Left kidney (tissue), 2 donors: ENCODE data around the gene GPD1. TPM values are rescaled to one million over a fixed set of nuclear protein-coding genes. Genes with fewer than 3 reads are reported as not detected.
"Not testable (repeated sequence)": the region's sequence is repeated elsewhere in the genome, so short reads cannot be mapped to it uniquely, and the experiment has no call there.

Source experiments
- DNase-seq: peaks from one replicate; pipeline ENCODE4 v3.0.0-alpha.2; 2013
- polyA plus RNA-seq: library from polyadenylated mRNA; unstranded; fragments of 120-200 nt; gene quantifications from one replicate; pipeline ENCODE4 v1.2.1, GENCODE V29; 2013; ENCODE audit not compliant: insufficient read length

The GPD1 gene
- polyA plus RNA-seq, 1 donor: 68.6 TPM

DNA sequence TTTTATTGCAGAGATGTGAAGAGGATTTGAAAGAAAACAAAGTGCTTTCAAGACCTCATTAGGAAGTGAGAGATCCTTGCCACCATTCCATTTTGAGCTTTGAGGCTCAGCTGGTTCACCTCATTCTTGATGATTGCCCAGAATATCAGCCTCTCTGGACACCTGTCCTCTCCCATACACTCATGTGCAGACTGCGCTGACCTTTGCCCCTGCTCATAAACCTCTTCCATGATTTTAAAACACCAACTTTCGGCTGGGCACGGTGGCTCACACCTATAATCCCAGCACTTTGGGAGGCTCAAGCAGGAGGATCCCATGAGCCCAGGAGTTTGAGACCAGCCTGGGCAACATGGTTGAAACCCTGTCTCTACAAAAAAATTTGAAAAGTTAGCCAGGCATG is 17.1 kb downstream of the GPD1 start:
- DNase-seq: no peak

DNA sequence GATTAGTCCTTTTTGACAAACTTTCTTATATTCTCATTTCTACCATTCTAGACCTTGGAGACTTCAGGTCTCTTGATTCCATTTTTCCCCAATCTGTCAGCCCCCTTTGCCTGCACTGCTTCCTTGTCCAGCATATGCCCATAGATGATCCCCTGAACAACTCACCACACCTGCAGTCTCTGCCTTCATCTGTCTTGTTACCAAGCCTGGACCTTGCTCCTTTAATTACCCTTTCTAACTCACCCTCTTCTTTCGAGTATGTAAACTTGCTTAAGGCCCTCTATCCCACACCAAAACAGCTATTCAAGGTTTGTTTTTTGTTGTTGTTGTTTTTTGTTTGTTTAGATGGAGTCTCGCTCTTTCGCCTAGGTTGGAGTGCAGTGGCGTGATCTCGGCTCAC is 17.8 kb downstream of the GPD1 start:
- DNase-seq: no peak

DNA sequence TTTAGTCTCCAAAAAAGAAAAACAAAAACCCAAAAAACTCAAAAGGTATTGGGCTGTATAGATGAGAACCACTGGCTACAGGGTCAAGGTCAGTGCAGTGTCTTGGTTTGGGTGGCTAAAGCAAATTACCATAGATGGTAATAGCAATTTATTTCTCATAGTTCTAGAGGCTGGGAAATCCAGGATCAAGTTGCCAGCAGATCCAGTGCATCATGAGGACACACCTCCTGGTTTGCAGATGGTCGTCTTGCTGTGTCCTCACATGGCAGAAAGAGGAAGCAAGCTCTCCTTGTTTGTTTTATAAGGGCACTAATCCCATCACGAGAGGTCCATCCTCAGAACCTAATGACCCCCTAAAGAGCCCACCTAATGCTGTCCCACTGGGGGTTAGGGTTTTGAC is 19.4 kb downstream of the GPD1 start:
- DNase-seq: no peak

DNA sequence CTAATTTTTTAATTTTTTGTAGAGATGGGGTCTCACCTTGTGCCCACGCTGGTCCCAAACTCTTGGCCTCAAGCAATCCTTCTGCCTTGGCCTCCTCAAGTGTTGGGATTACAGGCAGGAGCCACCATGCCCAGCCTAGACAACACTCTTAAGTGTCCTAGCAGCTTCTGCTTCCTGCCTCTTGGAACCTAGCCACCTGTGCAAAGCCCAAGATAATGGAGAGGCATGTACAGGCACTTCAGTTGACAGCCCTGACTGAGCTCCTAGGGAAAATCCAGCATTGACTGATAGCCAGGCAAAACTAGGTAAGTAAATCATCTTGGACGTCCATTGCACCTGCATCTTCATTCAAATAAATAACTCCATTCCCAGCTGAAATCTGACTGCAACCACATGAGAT is 23.7 kb downstream of the GPD1 start:
- DNase-seq: no peak

DNA sequence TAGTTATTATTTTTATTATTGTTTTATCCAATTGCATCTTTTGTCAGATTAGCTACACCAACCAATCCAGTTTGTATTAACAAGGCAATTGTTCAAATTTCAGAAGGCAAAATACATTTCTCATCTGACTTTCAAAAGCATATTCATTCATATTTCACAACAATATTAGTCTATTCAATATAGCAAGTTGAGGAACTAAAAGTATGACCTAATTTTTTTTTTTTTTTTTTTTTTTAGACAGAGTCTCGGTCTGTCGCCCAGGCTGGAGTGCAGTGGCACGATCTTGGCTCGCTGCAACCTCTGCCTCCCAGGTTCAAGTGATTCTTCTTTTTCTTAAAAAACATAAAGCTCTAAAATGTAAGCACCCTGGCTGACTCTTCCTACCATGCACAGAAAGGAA is 25.5 kb downstream of the GPD1 start:
- no peak for DNase-seq

DNA sequence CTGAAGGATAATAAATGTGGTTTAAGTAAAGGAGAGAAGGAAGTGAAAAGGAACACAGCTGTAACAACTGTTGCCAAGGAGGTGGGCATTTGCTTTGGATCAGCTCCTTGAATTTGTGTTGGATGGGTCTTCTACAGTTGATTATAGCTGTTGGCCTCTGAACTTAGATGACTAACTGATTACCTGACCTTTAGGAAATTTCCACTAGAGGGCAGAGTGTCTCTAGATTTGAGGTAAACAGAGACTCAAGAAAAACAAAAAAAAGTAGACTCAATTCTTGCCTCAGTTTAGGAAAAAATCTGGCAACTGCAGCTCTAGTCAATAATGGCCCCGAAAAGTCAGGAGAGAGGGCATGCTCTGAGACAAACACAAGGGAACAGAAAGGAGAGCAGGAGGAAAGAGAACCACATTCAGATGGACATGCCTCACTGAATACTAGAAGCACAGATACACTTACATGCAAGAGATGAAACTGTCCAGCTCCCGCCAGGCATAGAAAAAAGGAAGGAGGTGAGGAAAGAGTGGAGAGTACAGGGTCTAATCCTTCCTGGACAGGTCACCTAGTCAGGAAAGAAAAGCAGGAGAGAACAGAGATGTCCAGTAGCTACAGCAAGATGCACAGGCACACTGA is 28.8 kb downstream of the GPD1 start:
- peak; percentile 40 for DNase-seq

DNA sequence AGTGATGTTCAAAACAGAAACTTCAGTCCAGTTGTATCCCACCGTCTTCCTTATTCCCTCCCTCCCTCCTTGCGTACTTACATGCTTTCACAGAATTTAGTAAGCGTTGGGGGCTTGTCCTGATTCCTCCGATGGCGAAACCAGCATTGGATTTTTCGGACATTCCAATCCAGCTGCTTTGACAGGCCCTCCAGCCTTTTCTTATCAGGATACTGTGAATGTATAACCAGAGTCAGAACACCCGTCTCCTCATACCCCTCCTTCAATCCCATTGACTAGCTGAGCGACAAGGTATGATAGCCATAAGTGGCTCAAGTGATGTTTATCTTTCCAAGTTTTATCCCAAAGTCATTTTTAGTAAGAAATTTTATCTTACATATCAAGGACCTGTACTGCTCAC is 39.2 kb downstream of the GPD1 start:
- no peak for DNase-seq

DNA sequence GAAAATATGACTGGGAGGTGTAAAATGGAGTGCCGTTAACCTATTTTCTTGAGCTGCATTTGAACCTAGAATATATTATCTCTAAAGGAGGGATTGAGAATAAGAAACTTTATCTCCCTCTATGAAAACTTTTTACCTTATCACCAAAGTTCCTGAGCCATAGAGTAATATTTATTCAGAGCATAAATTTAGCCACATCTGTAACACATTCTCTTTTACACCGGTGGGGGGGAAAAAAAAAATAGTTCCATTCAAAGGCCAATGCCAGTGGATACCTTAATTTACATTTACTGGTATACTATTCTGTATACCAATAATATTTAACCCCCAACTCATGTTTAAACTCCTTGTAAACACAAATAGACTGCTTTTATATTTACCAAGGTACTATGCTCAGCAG is 41.6 kb downstream of the GPD1 start:
- no peak for DNase-seq

DNA sequence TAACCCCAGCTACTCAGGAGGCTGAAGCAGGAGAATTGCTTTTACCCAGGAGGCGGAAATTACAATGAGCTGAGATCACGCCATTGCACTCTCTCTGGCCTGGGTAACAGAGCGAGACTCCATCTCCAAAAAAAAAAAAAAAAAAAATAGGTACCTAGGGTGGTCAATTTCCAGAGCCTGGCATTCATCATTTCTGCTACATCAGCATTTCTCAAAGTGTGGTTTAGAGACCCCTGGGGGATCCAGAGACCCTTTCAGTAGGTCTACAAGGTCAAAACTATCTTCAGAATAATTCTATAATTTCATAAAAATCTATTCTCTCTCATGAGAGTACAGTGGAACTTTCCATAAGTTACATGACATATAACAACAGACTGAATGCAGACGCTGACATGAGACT is 43.5 kb downstream of the GPD1 start:
- no peak for DNase-seq

DNA sequence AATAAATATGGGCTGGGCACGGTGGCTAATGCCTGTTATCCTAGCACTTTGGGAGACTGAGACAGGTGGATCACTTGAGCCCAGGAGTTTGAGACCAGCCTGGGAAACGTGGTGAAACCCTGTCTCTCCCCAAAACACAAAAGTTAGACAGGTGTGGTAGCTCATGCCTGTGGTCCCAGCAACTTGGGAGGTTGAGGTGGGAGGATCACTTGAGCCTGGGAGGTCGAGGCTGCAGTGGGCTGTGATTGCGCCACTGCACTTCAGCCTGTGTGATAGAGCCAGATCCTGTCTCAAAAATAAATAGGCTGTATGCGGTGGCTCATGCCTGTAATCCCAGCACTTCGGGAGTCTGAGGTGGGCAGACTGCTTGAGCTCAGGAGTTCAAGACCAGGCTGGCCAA is 44.2 kb downstream of the GPD1 start:
- not testable (repeated sequence) for DNase-seq

DNA sequence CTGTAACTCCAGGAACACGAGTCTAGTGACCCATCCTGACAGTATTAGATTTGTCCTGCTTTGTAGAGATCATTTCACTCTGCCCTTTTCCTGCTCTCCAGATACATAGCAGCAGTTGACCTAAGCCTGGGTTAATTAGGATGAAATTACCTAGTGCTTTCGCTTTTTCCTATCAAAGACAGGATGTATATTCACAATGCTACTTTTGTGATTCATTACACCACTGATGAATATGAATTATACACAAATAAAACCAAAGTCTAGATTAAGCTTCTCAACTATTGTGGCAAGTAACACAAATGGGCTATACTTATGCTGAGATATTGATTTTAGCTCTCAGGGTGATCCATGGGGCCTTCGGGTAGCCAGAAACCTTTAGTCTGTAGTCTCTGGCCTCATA is 45.5 kb downstream of the GPD1 start:
- no peak for DNase-seq

DNA sequence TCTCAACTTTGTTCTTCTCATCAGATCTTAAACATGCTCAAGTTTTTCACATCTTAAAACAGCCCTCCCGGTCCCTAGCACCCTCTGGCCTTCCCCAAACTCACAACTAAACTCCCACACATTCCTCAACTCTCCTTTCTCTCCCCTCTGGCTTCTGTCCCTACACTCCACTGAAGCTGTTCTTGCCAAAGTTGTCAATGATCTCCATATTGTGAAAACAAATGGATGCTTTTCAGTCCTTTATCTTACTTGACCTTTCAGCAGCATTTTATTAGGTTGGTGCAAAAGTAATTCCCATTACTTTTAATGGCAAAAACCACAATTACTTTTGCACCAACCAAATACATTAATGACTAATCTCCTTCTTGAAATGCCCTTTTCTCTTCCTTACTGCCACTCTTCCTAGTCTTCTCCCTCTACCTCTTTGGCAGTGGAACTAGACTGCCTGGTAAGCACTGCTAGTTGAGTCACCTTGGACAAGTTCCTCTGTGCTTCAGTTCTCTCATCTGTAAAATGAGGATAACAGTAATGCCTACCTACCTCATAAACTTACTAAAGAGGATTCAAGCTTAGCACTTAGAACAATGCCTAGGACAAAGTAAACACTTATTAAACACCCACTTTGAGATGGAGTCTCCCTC is 47.4 kb downstream of the GPD1 start:
- no peak for DNase-seq

DNA sequence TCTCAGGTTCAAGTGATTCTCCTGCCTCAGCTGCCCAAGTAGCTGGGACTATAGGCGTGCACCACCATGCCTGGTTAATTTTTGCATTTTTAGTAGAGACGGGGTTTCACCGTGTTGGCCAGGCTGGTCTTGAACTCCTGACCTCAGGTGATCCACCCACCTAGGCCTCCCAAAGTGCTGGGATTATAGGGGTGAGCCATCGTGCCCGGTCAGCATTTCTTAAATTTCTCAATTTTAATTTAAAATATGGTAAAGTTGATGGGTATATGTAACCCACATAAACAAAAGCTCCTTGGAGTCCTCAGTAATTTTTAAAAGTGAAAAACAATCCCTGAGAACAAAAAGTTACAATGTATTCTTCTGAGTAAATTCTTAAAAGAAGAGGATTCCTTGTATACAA is 51.1 kb downstream of the GPD1 start:
- DNase-seq: not testable (repeated sequence)

DNA sequence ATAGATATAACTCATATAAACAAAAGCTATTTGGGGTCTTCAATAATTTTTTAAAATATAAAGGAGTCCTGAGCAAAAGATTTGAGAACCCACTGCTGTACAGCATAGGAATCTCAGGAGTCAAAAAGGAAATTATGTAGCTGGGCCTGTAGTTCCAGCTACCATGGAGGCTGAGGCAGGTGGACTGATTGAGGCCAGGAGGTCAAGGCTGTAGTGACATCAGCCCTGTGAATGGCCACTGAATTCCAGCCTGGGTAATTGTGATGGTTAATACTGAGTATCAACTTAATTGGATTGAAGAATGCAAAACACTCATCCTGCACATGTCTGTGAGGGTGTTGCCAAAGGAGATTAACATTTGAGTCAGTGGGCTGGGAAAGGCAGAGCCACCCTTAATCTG is 52.8 kb downstream of the GPD1 start:
- no peak for DNase-seq

DNA sequence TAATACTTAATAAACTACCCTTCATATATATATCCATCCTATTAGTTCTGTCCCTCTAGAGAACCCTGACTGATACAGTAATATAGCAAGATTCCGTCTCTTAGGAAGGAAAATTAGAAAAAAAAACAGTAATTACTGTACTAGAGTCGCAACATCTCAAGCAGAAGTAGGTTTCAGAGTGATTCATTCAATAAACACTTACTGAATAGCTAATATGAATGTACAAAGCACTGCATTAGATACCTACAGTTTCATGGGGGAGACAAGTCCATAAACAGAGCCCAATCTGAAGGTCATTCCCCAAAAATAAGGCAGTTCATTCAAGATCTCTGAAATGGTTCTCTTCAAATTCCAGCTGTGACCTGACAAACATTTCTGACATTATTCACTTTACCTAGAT is 53.5 kb downstream of the GPD1 start:
- no peak for DNase-seq

DNA sequence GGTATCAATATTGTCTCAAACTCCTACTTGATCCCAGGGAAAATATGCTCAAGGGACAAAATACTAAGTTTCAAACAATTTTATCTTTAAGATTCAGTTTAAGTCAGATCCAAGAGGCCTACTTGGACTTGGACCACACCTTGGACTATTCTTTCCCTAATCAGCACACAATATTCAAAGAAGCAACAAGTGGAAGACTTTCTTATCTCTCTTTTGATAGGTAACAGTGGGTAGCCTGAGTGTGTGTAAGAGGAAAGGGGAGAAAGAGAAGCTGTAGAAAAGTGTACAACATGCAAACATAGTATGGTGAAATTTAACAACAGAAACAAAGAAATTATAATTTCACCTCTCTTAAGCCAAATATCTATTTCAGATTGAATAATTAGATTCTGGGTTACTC is 56.8 kb downstream of the GPD1 start:
- DNase-seq: no peak

Other genes with a start within 250 kb of the GPD1 start
- 3.5 TPM for gene FAIM2, start 200.1 kb upstream of the GPD1 start, polyA plus RNA-seq
- 50.4 TPM for gene AQP2, start 153.3 kb upstream of the GPD1 start, polyA plus RNA-seq
- gene AQP5, start 142.1 kb upstream of the GPD1 start, polyA plus RNA-seq: 1.2 TPM
- gene AQP6, start 131.1 kb upstream of the GPD1 start, polyA plus RNA-seq: 21.1 TPM
- gene RACGAP1, start 78.5 kb upstream of the GPD1 start, polyA plus RNA-seq: 70.8 TPM
- 5.8 TPM for gene ASIC1, start 46.4 kb upstream of the GPD1 start, polyA plus RNA-seq
- 209 TPM for gene SMARCD1, start 18.7 kb upstream of the GPD1 start, polyA plus RNA-seq
- 44.5 TPM for gene COX14, start 8.2 kb downstream of the GPD1 start, polyA plus RNA-seq
- 107 TPM for gene CERS5, start 63.4 kb downstream of the GPD1 start, polyA plus RNA-seq
- 93.6 TPM for gene LIMA1, start 179.5 kb downstream of the GPD1 start, polyA plus RNA-seq